Measurements from ENCODE around the gene ZNF853. TPM values are rescaled to one million over a fixed set of nuclear protein-coding genes. Genes with fewer than 3 reads are reported as not detected.

ZNF853 gene
- total and polyA plus RNA-seq, 2 of the 8 experiments (the other 6 are each of a cell fraction or from before 2014, with no cell fraction given): 4.3 to 5.7 TPM

GRCh38 chr7:6642861-6643640 lies 27.6 kb downstream of the ZNF853 start (continued):
- TF ChIP-seq SAP30 (IDR thresholded peaks at IDR 0.05; ENCODE audit: insufficient read depth, insufficient replicate concordance, low read length) (no peak), KDM5A (IDR thresholded peaks at IDR 0.05; ENCODE audit: low read length) (no peak), CHD1 (IDR thresholded peaks at IDR 0.05; ENCODE audit: low read depth, low read length) (no peak), JUN (IDR thresholded peaks at IDR 0.05; ENCODE audit: low read depth, low read length) (no peak), FOSL1 (IDR thresholded peaks at IDR 0.05; ENCODE audit: insufficient read depth, low read depth, low read length) (no peak), CREB1 (IDR thresholded peaks at IDR 0.05) (no peak), PHF8 (conservative IDR thresholded peaks at IDR 0.05; ENCODE audit: low read depth, low read length) (no peak), KDM1A (IDR thresholded peaks at IDR 0.05; ENCODE audit: borderline replicate concordance, low read length) (no peak)
